ENCODE results near the gene SYNCRIP. TPM values are rescaled to one million over a fixed set of nuclear protein-coding genes. Genes with fewer than 3 reads are reported as not detected.
"Not testable (repeated sequence)": the region's sequence is repeated elsewhere in the genome, so short reads cannot be mapped to it uniquely, and the experiment has no call there.

The SYNCRIP gene
- total RNA-seq, 1 donor from 2014 or later = 50.8 TPM

DNA sequence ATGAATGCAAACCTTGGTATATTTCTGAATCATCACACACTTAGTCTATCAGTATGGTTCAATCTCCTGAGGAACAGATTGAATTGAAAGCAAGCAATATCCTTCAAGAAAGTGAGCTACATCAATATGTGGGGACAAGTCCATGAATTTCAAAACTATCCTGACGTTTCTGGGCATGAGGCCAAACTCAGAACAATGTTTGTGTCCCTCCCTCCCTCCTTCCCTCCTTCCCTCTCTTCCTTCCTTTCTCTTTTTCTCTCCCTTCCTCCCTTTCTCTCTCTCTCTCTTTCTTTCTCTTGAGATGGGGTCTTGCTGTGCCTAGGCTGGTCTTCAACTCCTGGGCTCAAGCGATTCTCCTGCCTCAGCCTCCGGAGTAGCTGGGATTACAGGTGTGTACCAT, 27.9 kb upstream of the SYNCRIP start:
- peak in 1 of 2 donors; percentile 61 for DNase-seq (ENCODE audit: low read depth in 2 of 2)

DNA sequence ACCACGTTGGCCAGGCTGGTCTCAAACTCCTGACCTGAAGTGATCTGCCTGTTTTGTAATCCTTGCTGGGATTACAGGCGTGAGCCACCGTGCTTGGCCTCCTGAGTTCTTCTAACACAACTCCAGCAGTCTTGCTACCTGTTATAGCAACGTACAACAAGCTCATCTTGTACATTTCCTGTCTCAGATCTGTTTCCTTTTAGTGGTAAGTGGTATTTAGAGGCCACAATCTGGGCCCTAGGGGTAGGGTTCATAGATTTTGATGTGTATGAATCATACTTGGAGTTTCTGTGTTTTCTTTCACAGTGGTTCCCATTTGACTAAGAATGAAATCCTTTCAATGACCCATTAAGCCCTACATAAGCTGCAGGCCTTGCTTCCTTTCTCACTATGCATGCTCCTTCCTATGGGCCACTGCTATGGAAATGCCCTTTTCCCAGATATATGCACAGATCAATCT, 27.1 kb upstream of the SYNCRIP start:
- DNase-seq (ENCODE audit: low read depth in 2 of 2) = peak in 1 of 2 donors; percentile 33

DNA sequence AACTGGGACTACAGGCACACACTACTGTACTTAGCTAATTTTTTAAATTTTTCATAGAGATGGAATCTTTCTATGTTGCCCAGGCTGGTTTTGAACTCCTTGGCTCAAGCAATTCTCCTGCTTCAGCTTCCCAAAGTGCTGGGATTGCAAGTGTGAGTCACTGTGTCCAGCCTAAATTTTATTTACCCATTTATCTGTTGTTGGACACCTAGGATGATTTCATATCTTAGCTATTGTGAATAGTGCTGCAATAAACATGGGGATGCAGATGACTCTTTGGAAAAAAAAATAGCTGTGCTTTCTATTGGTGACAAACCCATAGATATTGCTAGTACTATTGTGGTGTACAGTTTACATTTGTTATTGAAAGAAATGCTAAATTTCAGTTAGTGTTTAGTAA, 19.6 kb upstream of the SYNCRIP start:
- no peak for DNase-seq (ENCODE audit: low read depth in 2 of 2)

DNA sequence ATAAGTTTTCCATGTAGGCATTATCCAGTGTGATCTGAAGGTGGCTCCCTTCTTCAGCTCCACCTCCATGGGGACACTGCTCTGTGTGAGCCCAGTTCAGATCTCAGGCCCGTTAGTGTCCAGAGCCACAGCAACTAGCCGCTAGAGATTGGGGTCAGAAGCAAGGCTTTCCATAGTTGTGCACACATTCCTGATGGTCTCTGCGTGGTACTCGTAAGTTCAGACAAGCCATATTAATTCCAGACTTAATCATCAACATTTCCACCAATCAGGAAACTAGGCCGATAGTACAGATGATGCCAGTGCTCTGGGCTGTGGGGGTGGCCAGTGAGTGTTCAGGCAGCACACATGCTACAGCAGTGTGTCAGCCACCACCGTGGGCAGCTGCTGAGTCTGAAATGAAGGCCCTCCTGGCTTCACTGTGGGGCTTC, 17.5 kb upstream of the SYNCRIP start:
- peak in 1 of 2 donors; percentile 29 for DNase-seq (ENCODE audit: low read depth in 2 of 2)

DNA sequence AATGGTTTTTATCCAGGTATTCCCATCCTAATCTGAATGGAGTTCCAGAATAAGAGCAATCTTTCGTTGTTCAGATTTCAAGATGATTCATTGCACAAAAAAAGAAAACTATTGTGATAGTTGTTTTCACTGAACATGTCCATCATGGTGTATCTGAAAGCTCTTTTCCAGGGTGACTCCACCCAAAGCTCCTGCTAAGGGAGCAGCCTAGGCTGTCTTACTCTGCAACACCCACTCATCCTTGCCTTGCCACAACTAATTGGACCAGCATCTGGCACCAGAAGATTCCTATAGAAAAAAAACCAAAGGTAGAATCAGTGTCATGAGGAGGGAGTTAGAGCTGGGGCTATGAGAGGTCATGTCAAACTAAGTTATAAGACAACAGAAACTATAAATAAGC, 7.9 kb upstream of the SYNCRIP start:
- DNase-seq (ENCODE audit: low read depth in 2 of 2) = no peak

DNA sequence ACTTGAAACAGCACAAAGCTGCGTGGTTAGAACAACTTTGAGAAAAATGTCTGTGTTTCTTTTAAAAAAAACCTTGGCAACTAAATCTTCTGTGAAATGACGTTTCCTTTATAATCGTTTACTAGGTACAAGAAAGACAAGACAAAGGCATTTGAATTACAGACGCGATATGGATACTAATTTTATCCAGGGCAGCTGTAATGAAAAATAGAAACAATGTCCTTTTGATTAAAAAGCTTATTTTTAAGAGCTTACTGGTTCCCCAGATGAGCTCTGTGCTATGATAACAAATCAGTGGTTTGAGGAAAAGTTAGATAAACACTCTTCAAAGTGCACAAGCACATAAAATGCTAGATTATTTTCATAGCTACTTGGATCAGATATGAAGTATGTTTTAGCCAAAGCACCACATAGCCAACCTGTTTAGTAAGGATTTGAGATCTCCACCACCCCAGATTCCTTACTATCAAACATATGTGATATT, 1.6 kb upstream of the SYNCRIP start:
- no peak for DNase-seq (ENCODE audit: low read depth in 2 of 2)

DNA sequence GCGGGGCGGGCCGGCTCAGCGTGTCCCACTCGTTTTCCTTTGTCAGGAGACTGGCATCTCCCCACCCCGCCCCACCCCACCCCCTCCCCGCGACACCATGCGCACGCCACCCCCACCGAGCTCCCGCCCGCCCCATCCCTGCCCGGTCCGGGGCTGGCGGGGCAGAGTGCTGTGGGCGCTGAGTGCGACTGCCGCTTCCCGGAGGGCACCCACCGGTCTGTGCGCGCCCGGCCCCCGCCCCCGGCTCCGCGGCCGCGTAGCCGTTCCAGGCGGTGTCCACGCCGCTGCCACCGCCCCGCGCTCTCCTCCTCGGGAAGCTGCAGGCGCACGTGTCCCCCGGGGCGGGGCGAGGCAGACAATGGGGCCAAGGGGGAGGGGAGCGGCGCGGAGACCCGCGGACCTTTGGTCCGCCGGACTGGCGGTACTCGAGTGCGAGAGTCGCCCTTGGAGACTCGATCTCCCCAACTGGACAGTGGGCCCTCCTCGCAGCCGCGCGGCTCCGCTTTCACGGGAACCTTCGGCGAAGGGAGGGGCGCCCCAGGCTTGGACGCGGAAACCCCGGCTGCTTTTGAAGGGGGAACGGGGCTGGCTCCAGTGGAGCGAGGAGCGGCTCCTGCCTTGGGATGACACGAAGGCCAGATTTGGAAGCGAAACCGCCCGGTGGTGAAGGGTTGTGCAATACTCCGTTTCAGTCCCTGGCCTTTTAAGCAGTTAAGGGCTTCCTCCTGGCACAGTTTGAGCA, 1.0 kb upstream of the SYNCRIP start:
- peak; percentile 73 to 91 for DNase-seq (ENCODE audit: low read depth in 2 of 2)

DNA sequence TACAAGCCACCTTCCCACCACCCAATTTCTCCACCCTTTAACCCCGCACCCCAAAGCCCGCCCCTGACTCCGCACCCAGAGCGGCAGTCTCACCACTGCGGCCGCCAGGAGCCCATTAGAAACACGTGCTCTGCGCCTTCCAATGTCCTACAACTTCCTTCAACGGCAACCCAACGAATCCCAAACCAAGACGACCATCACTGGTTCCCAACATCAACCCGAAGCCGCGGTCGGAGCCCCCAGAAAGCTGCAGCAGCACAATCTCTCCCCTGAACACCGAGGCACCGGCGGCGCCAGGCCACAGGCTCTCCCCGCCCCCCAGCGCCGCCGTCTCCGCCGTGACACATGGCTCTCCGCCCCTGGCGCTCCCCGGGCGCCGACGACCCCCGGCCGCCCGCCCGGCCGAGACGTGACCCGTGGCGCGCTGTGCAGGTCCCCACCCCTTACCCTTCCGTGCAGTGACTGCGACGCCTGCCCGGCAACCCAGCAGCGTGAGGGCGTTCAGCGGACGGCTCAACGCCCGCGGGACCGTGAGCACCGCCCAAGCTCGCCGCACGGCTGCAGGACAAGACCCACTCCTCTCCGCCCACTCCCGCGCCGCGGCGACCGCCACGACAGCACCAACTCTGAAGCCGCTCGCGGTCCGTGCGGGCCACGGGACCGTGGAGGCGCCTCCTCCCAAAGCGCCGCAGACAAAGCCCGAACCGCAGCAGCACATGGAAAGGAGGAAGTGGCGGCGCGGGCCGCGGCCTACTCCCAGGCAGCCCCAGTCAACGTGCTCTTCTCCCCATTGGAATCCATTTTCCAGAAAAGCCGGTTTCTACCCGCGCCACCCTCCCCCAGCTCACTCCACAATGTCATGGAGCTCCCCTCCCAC, 551 bp downstream of the SYNCRIP start:
- peak in 1 of 2 donors; percentile 67 for DNase-seq (ENCODE audit: low read depth in 2 of 2)

DNA sequence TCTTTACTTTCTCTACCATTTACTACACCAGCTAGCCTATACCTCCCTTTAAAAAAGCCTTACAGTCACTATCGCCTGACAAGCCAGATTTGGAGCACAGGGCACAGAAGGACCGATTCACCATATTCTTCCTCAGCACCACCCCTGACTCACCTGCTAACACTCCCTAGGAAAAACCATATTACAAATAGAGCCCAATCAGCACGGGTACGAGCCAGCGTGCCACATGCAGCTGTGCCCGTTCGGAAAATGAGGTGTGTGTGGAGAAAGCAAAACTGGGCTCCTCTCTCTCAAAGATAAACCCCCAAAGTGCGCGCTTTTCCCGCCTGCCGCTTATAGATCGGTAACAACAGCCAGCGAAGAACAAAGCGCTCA, 1.2 kb downstream of the SYNCRIP start:
- peak in 1 of 2 donors; percentile 12 for DNase-seq (ENCODE audit: low read depth in 2 of 2)

DNA sequence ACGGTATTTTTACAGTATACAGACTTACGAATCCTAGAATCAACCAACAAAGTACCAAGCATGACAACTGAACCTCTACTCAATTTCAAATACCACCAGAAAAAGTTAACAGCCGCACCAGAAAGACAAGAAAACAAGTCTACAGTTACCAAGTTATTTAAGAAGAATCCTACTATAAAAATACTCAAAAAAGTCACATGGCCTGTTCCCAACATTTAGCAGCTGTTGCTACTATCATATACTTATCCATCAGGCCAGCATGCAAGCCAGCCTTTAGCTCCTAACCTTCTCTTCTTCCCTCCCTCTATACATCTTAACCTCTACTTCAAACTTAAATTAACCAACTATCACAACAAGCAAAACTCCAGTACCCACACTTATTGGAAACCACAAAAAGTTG, 1.9 kb downstream of the SYNCRIP start:
- no peak for DNase-seq (ENCODE audit: low read depth in 2 of 2)

DNA sequence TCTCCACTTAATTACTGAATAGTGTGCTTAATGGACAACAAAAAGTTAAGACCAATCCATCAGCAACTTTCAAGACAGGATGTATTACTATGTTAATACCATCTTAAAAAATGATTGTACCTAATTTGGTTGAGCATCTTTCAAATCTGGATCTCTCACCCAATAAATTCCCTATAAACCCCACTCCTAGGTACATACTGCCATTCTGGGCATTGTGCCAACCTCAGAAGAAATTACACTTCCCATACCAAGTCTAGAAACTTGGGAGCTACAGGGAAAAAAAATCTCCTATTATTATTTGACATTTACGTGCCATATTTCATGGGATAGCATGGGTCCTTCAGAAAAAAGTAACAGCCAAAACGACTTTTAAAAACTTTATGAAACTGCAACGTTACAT, 5.1 kb downstream of the SYNCRIP start:
- DNase-seq (ENCODE audit: low read depth in 2 of 2) = peak in 1 of 2 donors; percentile 9

DNA sequence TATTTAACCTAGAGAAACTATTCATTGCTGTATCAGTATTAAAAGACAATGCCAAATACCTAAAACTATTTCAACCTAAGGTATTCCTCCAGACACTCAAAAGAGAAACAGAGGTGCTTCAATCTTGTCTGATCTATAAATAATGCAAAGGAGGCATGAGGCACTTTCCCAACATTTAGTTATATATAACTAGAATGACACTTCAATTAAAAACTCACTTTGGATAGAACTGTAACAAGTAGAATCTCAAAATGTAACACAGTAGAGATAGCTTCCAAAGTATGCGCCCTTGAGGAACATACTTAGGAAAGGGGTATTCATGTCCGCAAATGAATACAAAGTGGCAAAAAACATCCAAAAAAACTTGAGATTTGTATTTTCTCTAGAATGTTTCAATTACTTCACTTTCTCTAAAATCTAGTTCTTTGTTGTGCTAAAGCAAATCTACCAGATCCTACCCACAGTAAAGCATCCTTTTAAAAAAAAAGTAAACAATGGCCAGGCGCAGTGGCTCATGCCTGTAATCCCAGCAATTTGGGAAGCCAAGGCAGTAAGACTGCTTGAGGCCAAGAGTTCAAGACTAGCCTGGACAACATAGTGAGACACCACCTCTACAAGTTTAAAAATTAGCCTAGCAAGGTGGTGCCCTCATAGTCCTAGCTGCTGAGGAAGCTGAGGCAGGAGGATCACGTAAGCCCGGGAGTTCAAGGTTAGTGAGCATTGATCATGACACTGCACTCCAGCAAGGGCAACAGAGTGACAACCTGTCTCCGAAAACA, 10.3 kb downstream of the SYNCRIP start:
- DNase-seq (ENCODE audit: low read depth in 2 of 2) = no peak

DNA sequence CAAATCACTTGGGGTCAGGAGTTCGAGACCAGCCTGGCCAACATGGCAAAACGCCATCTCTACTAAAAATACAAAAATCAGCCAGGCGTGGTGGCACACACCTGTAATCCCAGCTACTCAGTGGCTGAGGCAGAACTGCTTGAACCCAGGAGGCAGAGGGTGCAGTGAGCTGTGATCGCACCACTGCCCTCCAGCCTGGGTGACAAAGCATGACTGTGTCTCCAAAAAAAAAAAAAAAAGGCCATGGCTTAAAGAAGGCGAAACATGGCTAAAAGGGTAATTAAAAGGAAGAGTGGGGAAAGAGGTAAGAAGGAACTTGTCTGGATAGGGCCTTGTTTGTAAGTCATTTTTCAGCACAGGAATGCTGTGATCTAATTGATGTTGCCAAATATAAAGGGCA, 11.6 kb downstream of the SYNCRIP start:
- DNase-seq (ENCODE audit: low read depth in 2 of 2) = not testable (repeated sequence)

DNA sequence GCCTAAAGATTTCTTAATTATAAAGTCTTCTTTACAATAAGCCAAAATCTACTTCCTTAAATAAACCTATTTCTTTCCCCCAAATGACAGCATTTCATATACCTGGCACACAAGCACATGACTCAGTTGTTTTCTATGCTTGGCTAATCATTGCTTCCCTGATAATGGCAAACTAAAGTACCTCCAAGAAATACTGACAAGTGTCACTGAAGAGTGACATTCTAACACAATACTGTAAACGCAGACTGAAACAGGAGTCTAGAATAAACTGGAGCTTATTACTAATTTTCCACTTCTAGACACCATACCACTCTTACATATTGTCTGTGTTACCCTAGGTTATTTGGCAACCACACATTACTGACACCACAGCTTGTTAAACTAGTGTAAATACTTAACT, 14.3 kb downstream of the SYNCRIP start:
- no peak for DNase-seq (ENCODE audit: low read depth in 2 of 2)

DNA sequence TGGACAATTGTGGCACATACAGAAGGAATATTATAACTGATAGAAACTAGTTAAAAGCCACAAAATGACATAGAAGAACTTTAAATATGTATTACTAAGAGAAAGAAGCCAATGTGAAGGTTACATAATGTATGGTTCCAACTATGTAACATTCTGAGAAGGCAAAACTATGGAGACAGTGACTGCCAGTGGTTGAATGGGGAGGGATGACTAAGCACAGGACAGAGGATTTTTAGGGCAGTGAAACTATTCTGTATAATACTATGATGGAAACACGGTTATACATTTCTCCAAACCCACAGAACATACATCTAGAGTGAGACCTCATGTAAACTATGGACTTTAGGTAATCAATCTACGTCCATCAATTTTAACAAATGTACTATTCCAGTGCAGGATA, 22.4 kb downstream of the SYNCRIP start:
- no peak for DNase-seq (ENCODE audit: low read depth in 2 of 2)

DNA sequence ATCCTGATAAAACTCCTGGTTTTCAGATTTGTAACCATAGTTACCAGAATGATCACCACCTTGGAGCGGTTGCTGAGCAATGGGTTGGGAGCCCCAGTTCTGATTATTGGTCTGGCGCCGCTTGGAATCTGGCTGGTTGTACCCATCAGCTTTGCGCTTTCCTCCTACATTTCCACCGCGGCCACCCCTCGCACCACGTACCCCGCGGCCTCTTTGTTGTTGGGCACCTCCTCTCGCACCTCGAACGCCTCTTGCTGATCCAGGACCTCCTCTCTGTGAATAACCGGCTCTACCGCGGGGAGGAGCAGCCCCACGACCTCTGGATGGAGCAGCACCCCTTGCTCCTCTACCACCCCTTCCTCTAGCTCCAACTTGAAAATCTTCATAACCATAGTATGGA, 27.9 kb downstream of the SYNCRIP start:
- DNase-seq (ENCODE audit: low read depth in 2 of 2) = no peak

DNA sequence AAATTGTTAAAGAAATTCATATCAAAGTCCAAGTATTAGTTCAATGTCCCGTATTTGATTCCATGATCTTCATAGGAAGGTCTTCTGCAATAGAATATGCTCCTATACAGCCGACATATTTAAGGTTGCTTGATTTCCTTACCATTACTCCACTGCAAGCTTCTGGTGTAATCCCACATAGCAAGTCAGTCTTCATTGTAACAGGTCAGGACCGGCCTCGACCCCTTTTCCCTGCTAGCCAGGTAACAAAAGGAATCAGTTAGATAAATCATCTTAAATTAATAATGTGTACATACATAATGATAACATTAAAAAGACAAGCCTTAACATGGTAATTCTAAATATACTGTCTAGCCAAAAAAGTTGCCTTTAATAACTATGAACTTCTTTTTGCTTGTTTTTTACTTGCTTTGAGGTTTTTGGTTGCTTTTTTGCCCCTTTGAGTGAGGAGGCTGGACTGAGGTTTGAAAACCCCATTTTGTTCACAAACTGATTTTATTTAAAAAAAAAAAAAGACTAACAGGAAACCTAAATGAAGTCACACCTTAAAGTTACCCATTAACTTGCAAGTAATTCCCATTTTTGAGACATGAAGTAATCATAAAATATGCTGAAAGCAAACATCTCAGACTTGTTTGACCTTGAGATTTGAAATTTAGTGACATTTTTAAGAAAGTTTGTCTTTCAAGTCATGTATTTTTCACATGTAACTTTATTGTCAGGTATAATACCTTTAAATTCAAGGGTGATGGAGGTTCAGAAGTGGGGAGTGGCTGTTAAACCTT, 29.8 kb downstream of the SYNCRIP start:
- no peak for DNase-seq (ENCODE audit: low read depth in 2 of 2)

DNA sequence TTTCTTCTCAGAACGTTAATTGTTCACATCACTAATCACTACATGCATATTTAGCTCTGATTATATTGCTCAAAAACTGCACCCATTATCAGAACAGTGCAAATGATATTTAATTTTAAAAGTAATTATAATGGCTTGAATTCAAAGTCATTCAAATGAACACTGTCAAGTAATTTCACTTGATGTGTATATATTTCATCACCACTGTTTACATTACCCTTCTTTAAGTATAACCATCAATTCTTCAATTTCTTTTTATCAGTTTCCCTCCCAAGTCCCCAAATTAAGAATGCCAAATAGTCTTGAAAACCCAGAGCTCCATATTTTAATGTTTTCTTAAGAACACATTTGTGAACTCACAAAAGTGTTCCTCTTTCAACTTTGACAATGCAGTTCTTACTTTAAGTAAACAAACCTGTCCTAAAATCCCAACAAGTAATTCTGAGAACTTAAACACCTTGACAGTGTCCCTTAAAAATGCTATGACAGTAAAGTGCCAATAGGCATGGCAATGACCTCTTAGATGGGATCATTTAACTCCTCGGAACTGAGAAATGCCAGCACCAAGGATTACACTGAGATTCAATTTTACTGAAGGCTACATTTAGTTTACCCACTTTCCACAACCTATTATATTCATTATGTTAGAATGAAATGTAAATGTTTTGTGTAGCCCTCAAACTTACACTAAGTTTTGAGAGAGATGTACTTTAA, 32.3 kb downstream of the SYNCRIP start:
- DNase-seq (ENCODE audit: low read depth in 2 of 2) = no peak

DNA sequence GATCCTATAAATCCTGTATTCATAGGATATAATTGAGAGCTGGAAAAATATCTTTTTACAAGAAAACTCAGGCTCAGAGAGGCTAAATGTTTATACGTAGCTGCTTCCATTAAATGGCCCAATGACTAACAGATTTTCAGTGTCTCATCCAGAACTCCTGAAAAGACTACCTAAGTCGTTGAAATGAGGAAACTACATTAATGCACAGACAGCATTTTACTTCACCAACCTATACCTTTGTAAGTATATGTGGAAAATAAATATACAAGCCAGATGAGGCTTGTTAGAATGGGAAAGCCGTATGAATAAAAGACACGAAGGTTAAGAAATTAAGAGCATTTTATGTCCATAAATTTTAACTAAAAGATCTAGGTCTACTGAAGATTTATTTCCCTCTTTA, 40.6 kb downstream of the SYNCRIP start:
- DNase-seq (ENCODE audit: low read depth in 2 of 2) = no peak

DNA sequence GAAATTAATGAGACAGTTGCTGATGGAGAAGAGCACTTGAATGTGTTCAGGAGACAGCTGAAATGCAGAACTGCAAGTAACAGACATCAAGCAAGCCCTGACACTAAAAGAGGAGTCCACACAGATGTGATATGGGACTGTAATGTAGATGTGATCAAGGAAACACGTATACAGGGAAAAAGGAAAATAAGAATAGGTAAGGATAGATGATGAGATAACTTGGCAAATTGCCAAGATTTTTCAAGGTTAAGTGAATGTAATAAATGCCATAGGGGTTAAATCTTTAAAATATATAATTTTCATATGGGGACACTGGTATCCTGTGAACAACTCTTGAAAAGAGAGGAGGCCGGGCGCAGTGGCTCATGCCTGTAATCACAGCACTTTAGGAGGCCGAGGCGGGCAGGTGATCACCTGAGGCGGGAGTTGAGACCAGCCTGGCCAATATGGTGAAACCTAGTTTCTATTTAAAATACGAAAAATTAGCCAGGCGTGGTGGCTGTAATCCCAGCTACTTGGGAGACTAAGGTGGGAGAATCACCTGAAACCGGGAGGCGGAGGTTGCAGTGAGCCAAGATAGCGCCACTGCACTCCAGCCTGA, 41.9 kb downstream of the SYNCRIP start:
- no peak for DNase-seq (ENCODE audit: low read depth in 2 of 2)
